Natural killer cell (primary cell): ENCODE measurements around the gene SIK3. TPM values are rescaled to one million over a fixed set of nuclear protein-coding genes. Genes with fewer than 3 reads are reported as not detected.

Source experiments
- ATAC-seq, 3 donors: fragments of 150-1000 bp in 2 of 3; fragments of 200-7000 bp in 1 of 3; cut with Tn5 transposase; 1 replicate in 1 of 3; 2 replicates in 2 of 3; pipeline ENCODE4 v1.10.0; 2021; ENCODE audit warnings: mild to moderate bottlenecking in 2 of 3, moderate library complexity in 2 of 3
- DNase-seq, 2 donors: peaks; one replicate each; pipeline versions ENCODE4 v3.0.0 to v3.0.0-alpha.2; 2013 to 2021; ENCODE audit warnings: mixed read lengths in 1 of 2
- H3K27ac ChIP-seq: one replicate; pipeline ENCODE4 v1.5.1; 2013; ENCODE audit warnings: mild to moderate bottlenecking, low read length
- H3K27me3 ChIP-seq: one replicate; pipeline ENCODE4 v1.6.1; 2013; ENCODE audit warnings: low read length; ENCODE audit not compliant: control insufficient read depth, insufficient read depth
- H3K36me3 ChIP-seq: one replicate; pipeline ENCODE4 v1.6.1; 2013; ENCODE audit warnings: low read length; ENCODE audit not compliant: control insufficient read depth, insufficient read depth
- H3K4me1 ChIP-seq: one replicate; pipeline ENCODE4 v1.6.1; 2013; ENCODE audit warnings: low read length; ENCODE audit not compliant: control insufficient read depth, insufficient read depth
- H3K4me3 ChIP-seq: one replicate; pipeline ENCODE4 v1.5.1; 2013; ENCODE audit warnings: low read length
- H3K9me3 ChIP-seq: one replicate; pipeline ENCODE4 v1.6.1; 2013; ENCODE audit warnings: low read length; ENCODE audit not compliant: control insufficient read depth, insufficient read depth
- H3K27ac Mint-ChIP-seq, 2 donors: one replicate each; pipeline ENCODE4 v1.8.0; 2022; ENCODE audit warnings: mild to moderate bottlenecking in 2 of 2, mixed read lengths in 2 of 2, moderate library complexity in 1 of 2
- H3K27me3 Mint-ChIP-seq, 2 donors: one replicate each; pipeline ENCODE4 v1.8.0; 2022; ENCODE audit warnings: low read depth in 2 of 2, mixed read lengths in 2 of 2
- H3K36me3 Mint-ChIP-seq: one replicate; pipeline ENCODE4 v1.8.0; 2022; ENCODE audit warnings: mixed read lengths
- H3K4me1 Mint-ChIP-seq, 2 donors: one replicate each; pipeline ENCODE4 v1.8.0; 2022; ENCODE audit warnings: mixed read lengths in 2 of 2
- H3K4me3 Mint-ChIP-seq: one replicate; pipeline ENCODE4 v1.8.0; 2022; ENCODE audit warnings: mild to moderate bottlenecking, moderate library complexity, mixed read lengths
- H3K9me3 Mint-ChIP-seq, 2 donors: one replicate each; pipeline ENCODE4 v1.8.0; 2022; ENCODE audit warnings: mixed read lengths in 2 of 2
- WGBS: methylation state at CpG from one replicate; pipeline ENCODE4 v1.1.7; 2013; ENCODE audit warnings: missing lambda C conversion rate; ENCODE audit not compliant: insufficient coverage; 5-methylcytosine and 5-hydroxymethylcytosine counted together
- intact Hi-C: fragments of 100-400 bp; cut with micrococcal nuclease; formaldehyde crosslinking; loops from one replicate; pipeline ENCODE4 v1.14.2; 2022
- total RNA-seq, 4 donors: library from RNA; stranded (reverse); fragments of 120-200 nt in 1 of 4; gene quantifications; one replicate each; pipeline versions ENCODE4 v1.2.3 to v1.2.4, GENCODE V29; 2013 to 2022
- TF ChIP-seq, protein P1 (sequence below): fragments of 200-600 bp; IDR thresholded peaks from one replicate; pipeline ENCODE4 v1.8.0; 2022; ENCODE audit warnings: antibody characterized with exemption

SIK3 gene
- 100 to 1,000 TPM in 2 of 3 donors, 10 to 100 TPM in 1; 71.6 to 120 (median 119) TPM for total RNA-seq
- 64.9 TPM for total RNA-seq (2013)

- H3K4me1 ChIP-seq = peaks cover 47% of the 10 kb centered on the region
- WGBS = 4% methylated on average over 71 of the region's 78 CpGs
- ATAC-seq (peak; percentile 73 to 90 (median 84)), DNase-seq (peak; percentile 96 to 98)
- no peaks in the 10 kb centered on the region for H3K9me3 Mint-ChIP-seq
- H3K27ac Mint-ChIP-seq = peak within 1 kb of the TSS; percentile 98
- no peaks in the 10 kb centered on the region for H3K27me3 ChIP-seq
- intact Hi-C loops = loop anchor here (2.0 to 10.0 kb wide), 2 partner anchors 46 to 54 kb away; partner anchors contain the start of gene PAFAH1B2
- H3K4me3 ChIP-seq = peak within 1 kb of the TSS; percentile 90
- H3K27ac ChIP-seq = peak within 1 kb of the TSS; percentile 94
- H3K9me3 ChIP-seq = no peaks in the 10 kb centered on the region
- H3K4me3 Mint-ChIP-seq = peak within 1 kb of the TSS; percentile 97
- TF ChIP-seq, protein P1, sequence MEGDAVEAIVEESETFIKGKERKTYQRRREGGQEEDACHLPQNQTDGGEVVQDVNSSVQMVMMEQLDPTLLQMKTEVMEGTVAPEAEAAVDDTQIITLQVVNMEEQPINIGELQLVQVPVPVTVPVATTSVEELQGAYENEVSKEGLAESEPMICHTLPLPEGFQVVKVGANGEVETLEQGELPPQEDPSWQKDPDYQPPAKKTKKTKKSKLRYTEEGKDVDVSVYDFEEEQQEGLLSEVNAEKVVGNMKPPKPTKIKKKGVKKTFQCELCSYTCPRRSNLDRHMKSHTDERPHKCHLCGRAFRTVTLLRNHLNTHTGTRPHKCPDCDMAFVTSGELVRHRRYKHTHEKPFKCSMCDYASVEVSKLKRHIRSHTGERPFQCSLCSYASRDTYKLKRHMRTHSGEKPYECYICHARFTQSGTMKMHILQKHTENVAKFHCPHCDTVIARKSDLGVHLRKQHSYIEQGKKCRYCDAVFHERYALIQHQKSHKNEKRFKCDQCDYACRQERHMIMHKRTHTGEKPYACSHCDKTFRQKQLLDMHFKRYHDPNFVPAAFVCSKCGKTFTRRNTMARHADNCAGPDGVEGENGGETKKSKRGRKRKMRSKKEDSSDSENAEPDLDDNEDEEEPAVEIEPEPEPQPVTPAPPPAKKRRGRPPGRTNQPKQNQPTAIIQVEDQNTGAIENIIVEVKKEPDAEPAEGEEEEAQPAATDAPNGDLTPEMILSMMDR = peak; percentile 35
- peaks cover 64 to 65% of the 10 kb centered on the region in 2 donors for H3K4me1 Mint-ChIP-seq
- H3K36me3 Mint-ChIP-seq = no peaks in the 10 kb centered on the region
- H3K36me3 ChIP-seq = no peaks in the 10 kb centered on the region
- no peaks in the 10 kb centered on the region for H3K27me3 Mint-ChIP-seq
Measured at GRCh38 chr11:117098269-117099232, at the start of gene SIK3. Gene SIK3 (minus strand): TSS chr11:117098428. CDS start chr11:117098415, 13 bp downstream.

DNA sequence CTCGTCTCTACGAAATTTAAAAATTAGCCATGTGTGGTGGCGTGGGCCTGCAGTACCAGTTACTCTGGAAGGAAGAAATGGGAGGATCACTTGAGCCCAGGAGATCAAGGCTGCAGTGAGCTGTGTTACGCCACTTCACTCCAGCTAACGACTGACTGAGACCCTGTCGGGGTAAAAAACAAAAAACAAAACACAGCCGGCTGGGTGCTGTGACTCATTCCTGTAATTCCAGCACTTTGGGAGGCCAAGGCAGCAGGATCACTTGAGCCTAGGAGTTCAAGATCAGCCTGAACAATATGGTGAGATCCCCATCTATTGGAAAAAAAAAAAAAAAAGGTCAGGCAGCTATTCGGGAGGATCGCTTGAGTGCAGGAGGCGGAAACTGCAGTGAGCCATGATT, 48.3 kb upstream of the SIK3 start:
- Mint-ChIP-seq H3K4me1 (peaks cover 36 to 38% of the 10 kb centered on the region in 2 donors), H3K9me3 (no peaks in the 10 kb centered on the region)

DNA sequence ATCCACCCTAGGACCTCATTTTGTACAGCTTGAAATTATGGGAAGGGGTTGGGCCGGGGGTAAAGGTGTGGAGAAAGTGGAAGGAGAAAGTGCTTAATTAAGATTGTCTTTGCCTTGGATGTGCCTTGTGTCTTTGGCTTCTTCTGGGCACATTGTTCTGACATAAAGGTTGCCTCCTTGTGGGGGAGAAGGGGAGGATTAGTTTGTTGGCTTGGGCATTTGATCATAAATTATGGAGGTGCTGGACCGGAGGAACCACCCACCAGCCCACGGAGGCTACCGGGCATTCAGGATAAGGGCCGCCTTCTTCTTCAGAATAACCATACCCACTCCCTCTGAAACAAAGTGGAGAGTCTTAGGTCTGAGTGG, 47.1 kb upstream of the SIK3 start:
- Histone ChIP-seq H3K36me3 (peaks cover 14% of the 10 kb centered on the region), H3K4me3 (peak overlapping the region; percentile 74), H3K9me3 (no peaks in the 10 kb centered on the region), H3K27ac (peak overlapping the region; percentile 74), H3K4me1 (peaks cover 28% of the 10 kb centered on the region), H3K27me3 (no peaks in the 10 kb centered on the region)
- DNase-seq (peak in 1 of 2 donors; percentile 58), ATAC-seq (no peak)
- intact Hi-C loops = loop anchor here (2.0 kb wide), 2 partner anchors 33 to 47 kb away; partner anchors contain the start of genes SIDT2 and SIK3
- TF ChIP-seq, protein P1 = no peak
- Mint-ChIP-seq H3K9me3 (no peaks in the 10 kb centered on the region), H3K4me1 (peaks cover 34 to 36% of the 10 kb centered on the region in 2 donors), H3K4me3 (peak overlapping the region; percentile 100), H3K27me3 (peaks cover 3 to 18% of the 10 kb centered on the region in 2 donors), H3K36me3 (peaks cover 6% of the 10 kb centered on the region), H3K27ac (peak overlapping the region; percentile 89 to 93)
- 20% methylated on average over 5 of the region's 5 CpGs for WGBS

More for the DNA sequence above, 48.3 kb upstream of the SIK3 start:
- Histone ChIP-seq H3K27ac (no peak overlapping the region), H3K4me1 (peaks cover 28% of the 10 kb centered on the region), H3K36me3 (peaks cover 14% of the 10 kb centered on the region), H3K4me3 (no peak overlapping the region), H3K27me3 (no peaks in the 10 kb centered on the region), H3K9me3 (no peaks in the 10 kb centered on the region)
- intact Hi-C loops = no loop called here
- peaks cover 6% of the 10 kb centered on the region for H3K36me3 Mint-ChIP-seq
- DNase-seq (no peak), ATAC-seq (no peak)
- 94% methylated on average over 10 of the region's 10 CpGs for WGBS
- H3K4me3 Mint-ChIP-seq = peak overlapping the region; percentile 100
- TF ChIP-seq, protein P1 = no peak
- peaks cover 0 to 7% of the 10 kb centered on the region in 2 donors for H3K27me3 Mint-ChIP-seq
- peak overlapping the region in 1 of 2 donors; percentile 89 for H3K27ac Mint-ChIP-seq
